Nephron progenitor cell (in vitro differentiated cells): ENCODE data around the gene PUS1.

Experiments
- DNase-seq: peaks from one replicate; pipeline ENCODE4 v3.0.0; 2021
- H3K27ac Mint-ChIP-seq: 2 replicates; pipeline ENCODE4 v1.8.0; 2021; ENCODE audit warnings: mild to moderate bottlenecking, moderate library complexity, mixed read lengths
- H3K27me3 Mint-ChIP-seq: 2 replicates; pipeline ENCODE4 v1.8.0; 2021; ENCODE audit warnings: mild to moderate bottlenecking, low read depth, mixed read lengths; ENCODE audit not compliant: poor library complexity
- H3K36me3 Mint-ChIP-seq: 2 replicates; pipeline ENCODE4 v1.8.0; 2021; ENCODE audit warnings: low read depth, mixed read lengths
- H3K4me1 Mint-ChIP-seq: 2 replicates; pipeline ENCODE4 v1.8.0; 2021; ENCODE audit warnings: mixed read lengths
- H3K4me3 Mint-ChIP-seq: 2 replicates; pipeline ENCODE4 v1.8.0; 2021; ENCODE audit warnings: mild to moderate bottlenecking, moderate library complexity, mixed read lengths
- H3K9me3 Mint-ChIP-seq: 2 replicates; pipeline ENCODE4 v1.8.0; 2021; ENCODE audit warnings: mild to moderate bottlenecking, moderate library complexity, mixed read lengths
- CTCF ChIP-seq: fragments of 200-600 bp; sonication (generic); IDR thresholded peaks from 2 replicates; pipeline ENCODE4 v1.5.0; 2021; ENCODE audit warnings: antibody characterized with exemption

The PUS1 gene

GRCh38 chr12:131920902-131921840 lies 7.9 kb upstream of the PUS1 start:
- no peak overlapping the region for H3K27ac Mint-ChIP-seq

GRCh38 chr12:131921866-131922769 lies 7.0 kb upstream of the PUS1 start:
- peaks cover 3% of the 10 kb centered on the region for H3K36me3 Mint-ChIP-seq
- no peaks in the 10 kb centered on the region for H3K4me1 Mint-ChIP-seq
- peak overlapping the region; percentile 91 for H3K27ac Mint-ChIP-seq
- H3K27me3 Mint-ChIP-seq, result no peaks in the 10 kb centered on the region
- no peak overlapping the region for H3K4me3 Mint-ChIP-seq
- DNase-seq, result no peak
- no peaks in the 10 kb centered on the region for H3K9me3 Mint-ChIP-seq
- TF ChIP-seq CTCF, result no peak

More at GRCh38 chr12:131920902-131921840, 7.9 kb upstream of the PUS1 start:
- Mint-ChIP-seq H3K9me3 (no peaks in the 10 kb centered on the region), H3K4me3 (no peak overlapping the region), H3K36me3 (peaks cover 3% of the 10 kb centered on the region), H3K4me1 (no peaks in the 10 kb centered on the region), H3K27me3 (no peaks in the 10 kb centered on the region)
- no peak for DNase-seq
- no peak for TF ChIP-seq CTCF

- TF ChIP-seq CTCF, result no peak
- no peaks in the 10 kb centered on the region for H3K27me3 Mint-ChIP-seq
- H3K4me3 Mint-ChIP-seq, result no peak overlapping the region
- peaks cover 3% of the 10 kb centered on the region for H3K9me3 Mint-ChIP-seq
- peaks cover under 1% of the 10 kb centered on the region for H3K36me3 Mint-ChIP-seq
- H3K27ac Mint-ChIP-seq, result peak overlapping the region; percentile 91
- DNase-seq, result no peak
- H3K4me1 Mint-ChIP-seq, result no peaks in the 10 kb centered on the region
Observed at GRCh38 chr12:131922772-131923171, 6.3 kb upstream of the PUS1 start.

- Mint-ChIP-seq H3K27me3 (no peaks in the 10 kb centered on the region), H3K27ac (peak overlapping the region; percentile 91), H3K9me3 (peaks cover 7% of the 10 kb centered on the region), H3K36me3 (no peaks in the 10 kb centered on the region), H3K4me1 (no peaks in the 10 kb centered on the region), H3K4me3 (no peak overlapping the region)
- TF ChIP-seq CTCF, result no peak
- DNase-seq, result no peak
Observed at GRCh38 chr12:131923260-131923659, 5.8 kb upstream of the PUS1 start.

- H3K4me1 Mint-ChIP-seq, result peaks cover 6% of the 10 kb centered on the region
- TF ChIP-seq CTCF, result no peak
- peak overlapping the region; percentile 86 for H3K4me3 Mint-ChIP-seq
- H3K27me3 Mint-ChIP-seq, result no peaks in the 10 kb centered on the region
- no peak for DNase-seq
- H3K36me3 Mint-ChIP-seq, result peaks cover 9% of the 10 kb centered on the region
- peaks cover 7% of the 10 kb centered on the region for H3K9me3 Mint-ChIP-seq
- H3K27ac Mint-ChIP-seq, result no peak overlapping the region
Observed at GRCh38 chr12:131927110-131928079, 1.7 kb upstream of the PUS1 start.
